ENCODE results near the gene SCNN1A. TPM values are rescaled to one million over a fixed set of nuclear protein-coding genes. Genes with fewer than 3 reads are reported as not detected.

Gene SCNN1A
- total RNA-seq, 4 donors from 2014 or later = 0.83 to 3.3 (median 1.8) TPM

DNA sequence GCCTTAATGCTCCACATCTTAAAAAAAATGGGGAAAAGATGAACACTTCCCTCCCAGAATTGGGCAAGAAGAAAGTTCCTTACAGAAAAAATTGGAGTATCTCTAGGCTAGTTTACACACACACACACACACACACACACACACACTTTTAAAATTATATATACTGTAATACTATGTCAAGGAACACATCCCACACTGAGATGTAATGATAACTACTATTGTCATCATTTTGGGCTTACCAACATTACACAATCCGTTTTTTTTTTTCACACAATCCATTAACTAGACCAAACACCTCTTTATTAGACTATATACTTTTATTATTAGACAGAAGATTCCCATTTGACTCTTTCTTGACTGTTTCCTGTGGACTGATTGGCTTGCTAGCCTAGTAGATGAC lies 11.1 kb upstream of the SCNN1A start:
- TF ChIP-seq POLR2AphosphoS5 (IDR thresholded peaks at IDR 0.05) (no peak), POLR2A (IDR thresholded peaks at IDR 0.05; ENCODE audit: low read depth) (no peak)
- TF ChIP-seq, protein P1, sequence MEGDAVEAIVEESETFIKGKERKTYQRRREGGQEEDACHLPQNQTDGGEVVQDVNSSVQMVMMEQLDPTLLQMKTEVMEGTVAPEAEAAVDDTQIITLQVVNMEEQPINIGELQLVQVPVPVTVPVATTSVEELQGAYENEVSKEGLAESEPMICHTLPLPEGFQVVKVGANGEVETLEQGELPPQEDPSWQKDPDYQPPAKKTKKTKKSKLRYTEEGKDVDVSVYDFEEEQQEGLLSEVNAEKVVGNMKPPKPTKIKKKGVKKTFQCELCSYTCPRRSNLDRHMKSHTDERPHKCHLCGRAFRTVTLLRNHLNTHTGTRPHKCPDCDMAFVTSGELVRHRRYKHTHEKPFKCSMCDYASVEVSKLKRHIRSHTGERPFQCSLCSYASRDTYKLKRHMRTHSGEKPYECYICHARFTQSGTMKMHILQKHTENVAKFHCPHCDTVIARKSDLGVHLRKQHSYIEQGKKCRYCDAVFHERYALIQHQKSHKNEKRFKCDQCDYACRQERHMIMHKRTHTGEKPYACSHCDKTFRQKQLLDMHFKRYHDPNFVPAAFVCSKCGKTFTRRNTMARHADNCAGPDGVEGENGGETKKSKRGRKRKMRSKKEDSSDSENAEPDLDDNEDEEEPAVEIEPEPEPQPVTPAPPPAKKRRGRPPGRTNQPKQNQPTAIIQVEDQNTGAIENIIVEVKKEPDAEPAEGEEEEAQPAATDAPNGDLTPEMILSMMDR (IDR thresholded peaks at IDR 0.05) = no peak
- Histone ChIP-seq H3K4me3 (no peak overlapping the region), H3K27ac (replicated peaks in 1 of 4) (peak overlapping the region; percentile 13 to 57 (median 48)), H3K4me1 (peaks cover 25 to 81% (median 70%) of the 10 kb centered on the region in 4 donors), H3K27me3 (no peaks in the 10 kb centered on the region), H3K9me3 (no peaks in the 10 kb centered on the region), H3K36me3 (peaks cover 9 to 57% (median 50%) of the 10 kb centered on the region in 4 donors)
- intact Hi-C loops (cut with DNase I) = no loop called here
- no peak for DNase-seq (ENCODE audit: extremely low spot score)
- 55% methylated on average over 1 of the region's 1 CpG for WGBS

DNA sequence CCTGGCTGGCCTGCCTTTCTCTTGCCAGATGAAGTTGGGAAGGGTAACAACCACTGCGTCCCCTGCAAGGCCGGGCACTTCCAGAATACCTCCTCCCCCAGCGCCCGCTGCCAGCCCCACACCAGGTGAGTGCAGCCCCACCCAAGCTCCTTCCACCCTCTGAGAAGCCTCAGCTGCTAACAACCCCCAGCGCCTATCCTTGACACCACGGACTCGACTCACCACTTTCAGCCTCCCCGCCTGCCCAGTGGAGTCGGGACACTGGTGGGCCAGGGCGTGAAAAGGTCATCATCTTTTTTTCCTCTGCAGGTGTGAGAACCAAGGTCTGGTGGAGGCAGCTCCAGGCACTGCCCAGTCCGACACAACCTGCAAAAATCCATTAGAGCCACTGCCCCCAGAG lies 10.7 kb upstream of the SCNN1A start:
- H3K4me3 ChIP-seq = peak overlapping the region in 1 of 4 donors; percentile 88
- peaks cover 25 to 80% (median 67%) of the 10 kb centered on the region in 4 donors for H3K4me1 ChIP-seq
- TF ChIP-seq POLR2A (IDR thresholded peaks at IDR 0.05; ENCODE audit: low read depth) = no peak
- TF ChIP-seq, protein P1 (IDR thresholded peaks at IDR 0.05) = no peak
- TF ChIP-seq EP300 (IDR thresholded peaks at IDR 0.05) = no peak
- TF ChIP-seq POLR2AphosphoS5 (IDR thresholded peaks at IDR 0.05) = no peak
- peak overlapping the region; percentile 48 to 98 (median 54) for H3K27ac ChIP-seq (replicated peaks in 1 of 4)
- no peak for DNase-seq (ENCODE audit: extremely low spot score)
- WGBS = 83% methylated on average over 9 of the region's 11 CpGs
- peaks cover 9 to 52% (median 47%) of the 10 kb centered on the region in 4 donors for H3K36me3 ChIP-seq
- H3K27me3 ChIP-seq = no peaks in the 10 kb centered on the region
- no peaks in the 10 kb centered on the region for H3K9me3 ChIP-seq
- intact Hi-C loops (cut with DNase I) = no loop called here

DNA sequence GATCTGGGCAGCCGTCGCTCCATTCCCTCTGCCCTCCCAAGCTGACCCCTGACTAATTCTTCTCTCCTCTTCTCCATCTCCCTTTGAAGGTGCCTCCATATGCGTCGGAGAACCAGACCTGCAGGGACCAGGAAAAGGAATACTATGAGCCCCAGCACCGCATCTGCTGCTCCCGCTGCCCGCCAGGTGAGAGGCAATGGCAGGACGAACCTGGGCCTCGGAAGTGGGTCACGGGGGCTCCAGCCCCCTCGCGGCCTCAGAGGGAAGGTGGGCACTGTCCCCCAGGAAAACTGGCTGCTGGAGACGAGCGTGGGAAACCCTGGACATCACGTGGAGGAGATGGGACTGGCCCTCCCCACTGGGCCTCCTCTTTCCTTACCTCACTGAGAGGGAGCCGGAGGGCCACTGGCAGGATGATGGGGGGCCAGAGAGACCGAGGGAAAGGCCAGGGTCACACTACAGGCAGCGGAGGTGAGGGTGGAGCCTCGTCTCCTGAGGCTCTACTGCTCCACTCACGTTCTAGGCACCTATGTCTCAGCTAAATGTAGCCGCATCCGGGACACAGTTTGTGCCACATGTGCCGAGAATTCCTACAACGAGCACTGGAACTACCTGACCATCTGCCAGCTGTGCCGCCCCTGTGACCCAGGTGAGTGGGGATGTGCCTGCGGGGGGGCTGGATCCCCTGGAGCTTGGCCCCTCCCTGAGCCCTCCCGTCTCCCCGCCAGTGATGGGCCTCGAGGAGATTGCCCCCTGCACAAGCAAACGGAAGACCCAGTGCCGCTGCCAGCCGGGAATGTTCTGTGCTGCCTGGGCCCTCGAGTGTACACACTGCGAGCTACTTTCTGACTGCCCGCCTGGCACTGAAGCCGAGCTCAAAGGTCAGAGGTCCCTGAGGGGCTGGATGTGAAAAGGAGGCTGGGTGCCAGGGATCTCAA lies 9.4 kb upstream of the SCNN1A start:
- H3K36me3 ChIP-seq = peaks cover 9 to 39% (median 35%) of the 10 kb centered on the region in 4 donors
- H3K4me1 ChIP-seq = peaks cover 25 to 79% (median 67%) of the 10 kb centered on the region in 4 donors
- intact Hi-C loops (cut with DNase I) = loop anchor here (5.0 kb wide), 1 partner anchor 47 kb away; no protein-coding TSS in a partner anchor
- H3K27me3 ChIP-seq = no peaks in the 10 kb centered on the region
- H3K27ac ChIP-seq (replicated peaks in 1 of 4) = peak overlapping the region; percentile 96 to 98 (median 98)
- no peaks in the 10 kb centered on the region for H3K9me3 ChIP-seq
- no peak for DNase-seq (ENCODE audit: extremely low spot score)
- WGBS = 58% methylated on average over 20 of the region's 36 CpGs
- TF ChIP-seq POLR2A (IDR thresholded peaks at IDR 0.05; ENCODE audit: low read depth) (no peak), EP300 (IDR thresholded peaks at IDR 0.05) (no peak)
- TF ChIP-seq, protein P1 (IDR thresholded peaks at IDR 0.05) = no peak
- peak overlapping the region; percentile 67 to 93 (median 86) for H3K4me3 ChIP-seq

DNA sequence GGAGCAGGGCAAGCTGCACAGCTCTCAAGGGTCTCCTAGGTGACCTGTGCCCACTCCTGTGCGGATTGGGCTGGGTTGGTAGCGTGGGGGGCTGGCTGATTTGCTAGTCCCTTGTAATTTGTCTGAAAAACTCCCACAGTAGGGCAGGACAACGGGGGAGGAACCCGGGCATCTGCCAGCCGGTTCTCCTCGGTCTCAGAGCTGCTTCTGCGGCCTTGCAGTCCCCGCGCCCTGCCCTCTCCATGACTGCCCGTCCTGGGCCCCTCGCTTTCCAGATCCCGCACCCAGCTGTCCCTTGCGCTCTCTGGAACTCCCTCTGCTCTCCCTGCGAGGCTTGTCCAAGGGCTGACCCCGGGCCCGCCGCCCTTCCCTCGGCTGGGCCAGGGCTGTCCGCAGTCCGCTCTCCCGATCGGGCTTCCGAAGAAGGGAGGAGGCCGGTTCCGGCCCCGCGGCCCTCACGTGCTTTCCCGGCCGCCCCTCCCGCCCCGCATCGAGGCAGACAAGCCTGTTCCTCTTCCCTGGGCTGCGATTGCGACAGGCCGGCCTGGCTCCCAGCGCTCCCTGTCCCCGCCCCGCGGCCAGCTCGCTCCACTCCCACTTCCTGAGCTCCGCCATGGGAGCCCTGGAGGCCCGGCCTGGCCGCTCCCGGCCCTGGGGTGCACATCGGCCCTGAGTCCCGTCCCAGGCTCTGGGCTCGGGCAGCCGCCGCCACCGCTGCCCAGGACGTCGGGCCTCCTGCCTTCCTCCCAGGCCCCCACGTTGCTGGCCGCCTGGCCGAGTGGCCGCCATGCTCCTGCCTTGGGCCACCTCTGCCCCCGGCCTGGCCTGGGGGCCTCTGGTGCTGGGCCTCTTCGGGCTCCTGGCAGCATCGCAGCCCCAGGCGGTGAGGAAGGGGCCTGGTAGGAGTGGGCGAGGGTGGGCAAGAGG lies 8.5 kb upstream of the SCNN1A start, which contains the start of gene LTBR:
Gene LTBR, plus strand, starts transcription at position 591 of the 927 bp plus-strand sequence. Its CDS starts 197 bp downstream, at position 788.
- intact Hi-C loops (cut with DNase I) = loop anchor here (5.0 kb wide), 1 partner anchor 47 kb away; no protein-coding TSS in a partner anchor
- TF ChIP-seq, protein P1 (IDR thresholded peaks at IDR 0.05) = peak in 2 of 3 experiments; percentile 2 to 25
- TF ChIP-seq EP300 (IDR thresholded peaks at IDR 0.05) (no peak), POLR2A (IDR thresholded peaks at IDR 0.05; ENCODE audit: low read depth) (peak; percentile 76), POLR2AphosphoS5 (IDR thresholded peaks at IDR 0.05) (peak; percentile 91 to 93)
- DNase-seq (ENCODE audit: extremely low spot score) = peak; percentile 98

More for the DNA sequence above, 8.5 kb upstream of the SCNN1A start, which contains the start of gene LTBR:
- Histone ChIP-seq H3K4me3 (peak within 1 kb of the TSS; percentile 67 to 93 (median 86)), H3K27ac (replicated peaks in 1 of 4) (peak within 1 kb of the TSS; percentile 96 to 98 (median 98)), H3K4me1 (peaks cover 28 to 86% (median 74%) of the 10 kb centered on the region in 4 donors), H3K36me3 (peaks cover 9 to 31% (median 28%) of the 10 kb centered on the region in 4 donors), H3K9me3 (no peaks in the 10 kb centered on the region), H3K27me3 (no peaks in the 10 kb centered on the region)
- 5% methylated on average over 8 of the region's 62 CpGs for WGBS

Measured in esophagus muscularis mucosa (tissue), 4 donors.